ENCODE measurements around the gene LRG1.

LRG1 gene

GRCh38 chr19:4580021-4580901, 40.4 kb upstream of the LRG1 start:
- Mint-ChIP-seq H3K9me3 (no peaks in the 10 kb centered on the region), H3K4me3 (no peak overlapping the region), H3K27me3 (peaks cover 51% of the 10 kb centered on the region), H3K4me1 (ENCODE audit: low read depth) (peaks cover 15% of the 10 kb centered on the region), H3K27ac (no peak overlapping the region), H3K36me3 (ENCODE audit: low read depth) (no peaks in the 10 kb centered on the region)

- peaks cover 55% of the 10 kb centered on the region for H3K27me3 Mint-ChIP-seq
- no peak overlapping the region for H3K4me3 Mint-ChIP-seq
- no peak overlapping the region for H3K27ac Mint-ChIP-seq
These were observed 39.6 kb upstream of the LRG1 start for GRCh38 chr19:4579389-4579788.

GRCh38 chr19:4578552-4579248, 38.9 kb upstream of the LRG1 start:
- Mint-ChIP-seq H3K27me3 (peaks cover 55% of the 10 kb centered on the region), H3K9me3 (no peaks in the 10 kb centered on the region), H3K36me3 (ENCODE audit: low read depth) (no peaks in the 10 kb centered on the region), H3K4me1 (ENCODE audit: low read depth) (peaks cover 20% of the 10 kb centered on the region), H3K27ac (no peak overlapping the region), H3K4me3 (no peak overlapping the region)

More at GRCh38 chr19:4579389-4579788, 39.6 kb upstream of the LRG1 start:
- H3K9me3 Mint-ChIP-seq = no peaks in the 10 kb centered on the region
- no peaks in the 10 kb centered on the region for H3K36me3 Mint-ChIP-seq (ENCODE audit: low read depth)
- H3K4me1 Mint-ChIP-seq (ENCODE audit: low read depth) = peaks cover 20% of the 10 kb centered on the region

GRCh38 chr19:4577020-4577782, 37.4 kb upstream of the LRG1 start:
- Mint-ChIP-seq H3K36me3 (ENCODE audit: low read depth) (no peaks in the 10 kb centered on the region), H3K9me3 (no peaks in the 10 kb centered on the region), H3K4me1 (ENCODE audit: low read depth) (peaks cover 16% of the 10 kb centered on the region), H3K27ac (no peak overlapping the region), H3K4me3 (no peak overlapping the region), H3K27me3 (peaks cover 47% of the 10 kb centered on the region)

- H3K4me1 Mint-ChIP-seq (ENCODE audit: low read depth) = peaks cover 12% of the 10 kb centered on the region
- no peak overlapping the region for H3K4me3 Mint-ChIP-seq
- H3K36me3 Mint-ChIP-seq (ENCODE audit: low read depth) = no peaks in the 10 kb centered on the region
- peaks cover 41% of the 10 kb centered on the region for H3K27me3 Mint-ChIP-seq
- H3K27ac Mint-ChIP-seq = peak overlapping the region; percentile 34
- no peaks in the 10 kb centered on the region for H3K9me3 Mint-ChIP-seq
These were observed 36.4 kb upstream of the LRG1 start for GRCh38 chr19:4576016-4576933.

- Mint-ChIP-seq H3K4me3 (no peak overlapping the region), H3K27ac (no peak overlapping the region), H3K9me3 (no peaks in the 10 kb centered on the region), H3K27me3 (peaks cover 41% of the 10 kb centered on the region), H3K4me1 (ENCODE audit: low read depth) (peaks cover 12% of the 10 kb centered on the region), H3K36me3 (ENCODE audit: low read depth) (no peaks in the 10 kb centered on the region)
These were observed 35.6 kb upstream of the LRG1 start for GRCh38 chr19:4575267-4576015.

- H3K9me3 Mint-ChIP-seq = no peaks in the 10 kb centered on the region
- H3K27ac Mint-ChIP-seq = no peak overlapping the region
- no peaks in the 10 kb centered on the region for H3K36me3 Mint-ChIP-seq (ENCODE audit: low read depth)
- H3K4me1 Mint-ChIP-seq (ENCODE audit: low read depth) = peaks cover 12% of the 10 kb centered on the region
- no peak overlapping the region for H3K4me3 Mint-ChIP-seq
- peaks cover 27% of the 10 kb centered on the region for H3K27me3 Mint-ChIP-seq
These were observed 33.8 kb upstream of the LRG1 start for GRCh38 chr19:4573682-4574081.

- H3K27me3 Mint-ChIP-seq = peaks cover 16% of the 10 kb centered on the region
- H3K4me3 Mint-ChIP-seq = no peak overlapping the region
- no peak overlapping the region for H3K27ac Mint-ChIP-seq
- no peaks in the 10 kb centered on the region for H3K36me3 Mint-ChIP-seq (ENCODE audit: low read depth)
- peaks cover 12% of the 10 kb centered on the region for H3K4me1 Mint-ChIP-seq (ENCODE audit: low read depth)
- no peaks in the 10 kb centered on the region for H3K9me3 Mint-ChIP-seq
These were observed 31.6 kb upstream of the LRG1 start for GRCh38 chr19:4571305-4571917.

GRCh38 chr19:4570916-4571304, 31.1 kb upstream of the LRG1 start:
- H3K36me3 Mint-ChIP-seq (ENCODE audit: low read depth) = no peaks in the 10 kb centered on the region
- peaks cover 11% of the 10 kb centered on the region for H3K4me1 Mint-ChIP-seq (ENCODE audit: low read depth)
- no peaks in the 10 kb centered on the region for H3K9me3 Mint-ChIP-seq
- H3K27me3 Mint-ChIP-seq = peaks cover 11% of the 10 kb centered on the region
- H3K27ac Mint-ChIP-seq = no peak overlapping the region
- no peak overlapping the region for H3K4me3 Mint-ChIP-seq

GRCh38 chr19:4570402-4570801, 30.6 kb upstream of the LRG1 start:
- Mint-ChIP-seq H3K36me3 (ENCODE audit: low read depth) (no peaks in the 10 kb centered on the region), H3K4me1 (ENCODE audit: low read depth) (peaks cover 6% of the 10 kb centered on the region), H3K27ac (no peak overlapping the region), H3K4me3 (no peak overlapping the region), H3K9me3 (no peaks in the 10 kb centered on the region), H3K27me3 (peaks cover 6% of the 10 kb centered on the region)

- H3K9me3 Mint-ChIP-seq = no peaks in the 10 kb centered on the region
- H3K4me1 Mint-ChIP-seq (ENCODE audit: low read depth) = no peaks in the 10 kb centered on the region
- H3K4me3 Mint-ChIP-seq = no peak overlapping the region
- H3K27ac Mint-ChIP-seq = no peak overlapping the region
- no peaks in the 10 kb centered on the region for H3K27me3 Mint-ChIP-seq
- no peaks in the 10 kb centered on the region for H3K36me3 Mint-ChIP-seq (ENCODE audit: low read depth)
These were observed 29.1 kb upstream of the LRG1 start for GRCh38 chr19:4568886-4569285.

- Mint-ChIP-seq H3K27ac (no peak overlapping the region), H3K36me3 (ENCODE audit: low read depth) (no peaks in the 10 kb centered on the region), H3K4me3 (no peak overlapping the region)
These were observed 27.8 kb upstream of the LRG1 start for GRCh38 chr19:4567584-4568071.

GRCh38 chr19:4566402-4567051, 26.7 kb upstream of the LRG1 start:
- no peaks in the 10 kb centered on the region for H3K36me3 Mint-ChIP-seq (ENCODE audit: low read depth)
- H3K27ac Mint-ChIP-seq = no peak overlapping the region
- no peaks in the 10 kb centered on the region for H3K27me3 Mint-ChIP-seq
- no peaks in the 10 kb centered on the region for H3K4me1 Mint-ChIP-seq (ENCODE audit: low read depth)
- H3K9me3 Mint-ChIP-seq = no peaks in the 10 kb centered on the region
- no peak overlapping the region for H3K4me3 Mint-ChIP-seq

More at GRCh38 chr19:4567584-4568071, 27.8 kb upstream of the LRG1 start:
- Mint-ChIP-seq H3K4me1 (ENCODE audit: low read depth) (no peaks in the 10 kb centered on the region), H3K9me3 (no peaks in the 10 kb centered on the region), H3K27me3 (no peaks in the 10 kb centered on the region)
